ENCODE results near the gene ST13. TPM values are rescaled to one million over a fixed set of nuclear protein-coding genes. Genes with fewer than 3 reads are reported as not detected.

The ST13 gene
- total RNA-seq, 1 experiment from 2014 or later = 136 TPM

GRCh38 chr22:40818192-40818746, 38.2 kb downstream of the ST13 start:
- Histone ChIP-seq H3K4me3 (ENCODE audit: low read length) (peak overlapping the region; percentile 94), H3K4me1 (ENCODE audit: insufficient read depth, low read length) (peaks cover 21% of the 10 kb centered on the region), H3F3A (ENCODE audit: low read length, unreplicated experiment) (peaks cover 4% of the 10 kb centered on the region), H3K9ac (ENCODE audit: low read length) (peak overlapping the region; percentile 93), H3K27ac (ENCODE audit: low read length) (no peak overlapping the region), H3K9me3 (ENCODE audit: low read length) (no peaks in the 10 kb centered on the region), H3K9me2 (replicated peaks; ENCODE audit: low read length) (no peaks in the 10 kb centered on the region), H3K4me2 (ENCODE audit: low read length) (peak overlapping the region; percentile 96), H4K20me1 (ENCODE audit: low read length) (no peaks in the 10 kb centered on the region), H3K36me3 (ENCODE audit: low read depth, low read length) (peaks cover under 1% of the 10 kb centered on the region; the same call in 1 of the 2 replicates), H2AFZ (ENCODE audit: low read length) (peak overlapping the region; percentile 98), H3K27me3 (ENCODE audit: low read length) (no peaks in the 10 kb centered on the region), H3K79me2 (ENCODE audit: low read length) (peaks cover 52% of the 10 kb centered on the region)
- BruUV-seq (replicated peaks) = no TSS peak
- CTCF ChIA-PET = no interaction called here
- peak; percentile 3 for DNase-seq
- no peak for ATAC-seq
- intact Hi-C loops (cut with micrococcal nuclease) = no loop called here
- TF ChIP-seq EZH2 (IDR thresholded peaks at IDR 0.05; ENCODE audit: low read length, unreplicated experiment) = no peak
- TF ChIP-seq EZH2phosphoT487 (IDR thresholded peaks at IDR 0.05; ENCODE audit: borderline replicate concordance, low read length) = no peak
- no peak for TF ChIP-seq CTCF (conservative IDR thresholded peaks at IDR 0.05; ENCODE audit: low read depth, low read length)
- POLR2A ChIA-PET (ENCODE audit: unreplicated experiment) = no interaction called here

GRCh38 chr22:40817737-40818136, 38.7 kb downstream of the ST13 start:
- Histone ChIP-seq H3K9me2 (replicated peaks; ENCODE audit: low read length) (no peaks in the 10 kb centered on the region), H3K27me3 (ENCODE audit: low read length) (no peaks in the 10 kb centered on the region), H3K4me1 (ENCODE audit: insufficient read depth, low read length) (peaks cover 21% of the 10 kb centered on the region), H4K20me1 (ENCODE audit: low read length) (no peaks in the 10 kb centered on the region), H3K9ac (ENCODE audit: low read length) (peak overlapping the region; percentile 93; the same call in 1 of the 2 replicates), H3K79me2 (ENCODE audit: low read length) (peaks cover 57% of the 10 kb centered on the region), H3K27ac (ENCODE audit: low read length) (no peak overlapping the region), H3K9me3 (ENCODE audit: low read length) (no peaks in the 10 kb centered on the region), H3K4me3 (ENCODE audit: low read length) (peak overlapping the region; percentile 94), H3K4me2 (ENCODE audit: low read length) (peak overlapping the region; percentile 96), H2AFZ (ENCODE audit: low read length) (no peak overlapping the region), H3K36me3 (ENCODE audit: low read depth, low read length) (no peaks in the 10 kb centered on the region), H3F3A (ENCODE audit: low read length, unreplicated experiment) (peaks cover 4% of the 10 kb centered on the region)
- no peak for DNase-seq
- no TSS peak for BruUV-seq (replicated peaks)
- POLR2A ChIA-PET (ENCODE audit: unreplicated experiment) = no interaction called here
- TF ChIP-seq CTCF (conservative IDR thresholded peaks at IDR 0.05; ENCODE audit: low read depth, low read length) (no peak), EZH2phosphoT487 (IDR thresholded peaks at IDR 0.05; ENCODE audit: borderline replicate concordance, low read length) (no peak), EZH2 (IDR thresholded peaks at IDR 0.05; ENCODE audit: low read length, unreplicated experiment) (no peak)
- intact Hi-C loops (cut with micrococcal nuclease) = no loop called here
- CTCF ChIA-PET = no interaction called here
- ATAC-seq = no peak

- H3F3A ChIP-seq (ENCODE audit: low read length, unreplicated experiment) = no peaks in the 10 kb centered on the region
- no TSS peak for BruUV-seq (replicated peaks)
- TF ChIP-seq EZH2 (IDR thresholded peaks at IDR 0.05; ENCODE audit: low read length, unreplicated experiment) (no peak), CTCF (conservative IDR thresholded peaks at IDR 0.05; ENCODE audit: low read depth, low read length) (no peak), EZH2phosphoT487 (IDR thresholded peaks at IDR 0.05; ENCODE audit: borderline replicate concordance, low read length) (no peak)
- H3K27ac ChIP-seq (ENCODE audit: low read length) = no peak overlapping the region
- H3K4me1 ChIP-seq (ENCODE audit: insufficient read depth, low read length) = peaks cover 12% of the 10 kb centered on the region; the same call in 1 of the 2 replicates
- ChIA-PET POLR2A (ENCODE audit: unreplicated experiment) (no interaction called here), CTCF (no interaction called here)
- intact Hi-C loops (cut with micrococcal nuclease) = no loop called here
- H3K9me2 ChIP-seq (replicated peaks; ENCODE audit: low read length) = no peaks in the 10 kb centered on the region
- no peak for DNase-seq
- H3K4me3 ChIP-seq (ENCODE audit: low read length) = no peak overlapping the region
- no peaks in the 10 kb centered on the region for H3K27me3 ChIP-seq (ENCODE audit: low read length)
- no peak overlapping the region for H2AFZ ChIP-seq (ENCODE audit: low read length)
- no peak overlapping the region for H3K4me2 ChIP-seq (ENCODE audit: low read length)
- H3K79me2 ChIP-seq (ENCODE audit: low read length) = peaks cover 82% of the 10 kb centered on the region
- no peaks in the 10 kb centered on the region for H3K36me3 ChIP-seq (ENCODE audit: low read depth, low read length)
- H3K9ac ChIP-seq (ENCODE audit: low read length) = no peak overlapping the region
- no peaks in the 10 kb centered on the region for H3K9me3 ChIP-seq (ENCODE audit: low read length)
- H4K20me1 ChIP-seq (ENCODE audit: low read length) = no peaks in the 10 kb centered on the region
- ATAC-seq = no peak
Measured at GRCh38 chr22:40813912-40814315, 42.5 kb downstream of the ST13 start.

Measured in PC-3 (cell line).